Transverse colon (tissue), 4 donors: ENCODE measurements around the gene PPP1R9A. TPM values are rescaled to one million over a fixed set of nuclear protein-coding genes. Genes with fewer than 3 reads are reported as not detected.

ENCODE experiments used
- DNase-seq: peaks from one replicate; pipeline ENCODE4 v3.0.0-alpha.2; 2019
- H3K27ac ChIP-seq, 4 donors: fragments of 200-600 bp; sonication (generic); 2 replicates each; pipeline ENCODE4 v1.5.1; 2016 to 2018; ENCODE audit warnings: inconsistent platforms in 4 of 4
- H3K27me3 ChIP-seq: fragments of 200-600 bp; sonication (generic); 2 replicates; pipeline ENCODE4 v1.5.1; 2017; ENCODE audit warnings: inconsistent platforms
- H3K36me3 ChIP-seq, 4 donors: fragments of 200-600 bp; sonication (generic); 2 replicates each; pipeline ENCODE4 v1.5.1; 2017 to 2019; ENCODE audit warnings: inconsistent platforms in 4 of 4
- H3K4me1 ChIP-seq, 4 donors: fragments of 200-600 bp; sonication (generic); 2 replicates each; pipeline ENCODE4 v1.5.1; 2017 to 2020; ENCODE audit warnings: inconsistent platforms in 4 of 4
- H3K4me3 ChIP-seq, 4 donors: fragments of 200-600 bp; sonication (generic); 1 replicate in 1 of 4; 2 replicates in 3 of 4; pipeline versions ENCODE4 v1.5.1 to v1.6.1; 2017 to 2019; ENCODE audit warnings: inconsistent platforms in 4 of 4
- H3K9me3 ChIP-seq, 2 donors: fragments of 200-600 bp; sonication (generic); 2 replicates each; pipeline ENCODE4 v1.5.1; 2017 to 2019; ENCODE audit warnings: inconsistent platforms in 2 of 2
- CTCF ChIP-seq, 5 experiments: fragments of 200-600 bp in 3 of 5; fragments of 450-650 bp in 2 of 5; sonication (generic) in 3 of 5; IDR thresholded peaks; 1 replicate in 2 of 5; 2 replicates in 3 of 5; pipeline ENCODE4 v1.5.1; 2016 to 2017; ENCODE audit warnings: antibody characterized with exemption in 5 of 5, inconsistent platforms in 3 of 5, mild to moderate bottlenecking in 2 of 5, moderate library complexity in 1 of 5
- EP300 ChIP-seq: sonication (generic); formaldehyde crosslinking; IDR thresholded peaks from one replicate; pipeline ENCODE4 v1.6.1; 2017; ENCODE audit warnings: antibody characterized with exemption, low read depth
- POLR2A ChIP-seq: fragments of 450-650 bp; IDR thresholded peaks from one replicate; pipeline ENCODE4 v1.6.1; 2016; ENCODE audit warnings: antibody characterized with exemption, mild to moderate bottlenecking, moderate library complexity
- POLR2AphosphoS5 ChIP-seq, 3 donors: sonication (generic); formaldehyde crosslinking; IDR thresholded peaks; one replicate each; pipeline ENCODE4 v1.6.1; 2016; ENCODE audit warnings: antibody characterized with exemption in 3 of 3
- WGBS, 2 donors: methylation state at CpG; one replicate each; pipeline ENCODE4 v1.1.5; 2018; ENCODE audit warnings: low coverage in 1 of 2; 5-methylcytosine and 5-hydroxymethylcytosine counted together
- in situ Hi-C, 4 donors: fragments of 200-750 bp; cut with MboI; loops; one replicate each; pipeline versions ENCODE4 v1.15.0 to v1.15.1; 2017; ENCODE audit warnings: low sequenced_read_pairs in 3 of 4, low pct_ligation_motif_present in 1 of 4, low pct_unique_long_range_greater_than_20kb in 1 of 4
- intact Hi-C: fragments of 100-400 bp; cut with DNase I; formaldehyde crosslinking; loops from one replicate; pipeline ENCODE4 v1.15.1; 2023; ENCODE audit warnings: low total_unique reads
- total RNA-seq, 4 donors: library from RNA; depleted of rRNA; stranded (reverse); fragments of >200 nt; gene quantifications; one replicate each; pipeline ENCODE4 v1.1.0, GENCODE V29; 2016

Gene PPP1R9A
- total RNA-seq, 4 donors from 2014 or later: 13.1 to 30.0 (median 23.2) TPM

- peaks cover 0 to 5% of the 10 kb centered on the region in 2 donors for H3K9me3 ChIP-seq
- no peaks in the 10 kb centered on the region for H3K27me3 ChIP-seq
- no peak for DNase-seq
- H3K4me1 ChIP-seq: peaks cover 0 to 4% (median 0%) of the 10 kb centered on the region in 4 donors
- H3K36me3 ChIP-seq: no peaks in the 10 kb centered on the region
- intact Hi-C loops: no loop called here
- no peak for TF ChIP-seq EP300
- no peak for TF ChIP-seq POLR2A
- no peak for TF ChIP-seq POLR2AphosphoS5 (IDR thresholded peaks at IDR 0.05)
- TF ChIP-seq CTCF (IDR thresholded peaks at IDR 0.05): no peak
- in situ Hi-C loops: no loop called here
- no peak overlapping the region for H3K4me3 ChIP-seq
- no peak overlapping the region for H3K27ac ChIP-seq
- 83 to 88% methylated on average over 3 of the region's 3 CpGs for WGBS, 2 donors
Measured at GRCh38 chr7:94955807-94956206, 48.4 kb downstream of the PPP1R9A start.

- no peak for DNase-seq
- no peaks in the 10 kb centered on the region for H3K27me3 ChIP-seq
- no peak overlapping the region for H3K4me3 ChIP-seq
- in situ Hi-C loops: no loop called here
- 92 to 100% methylated on average over 1 of the region's 1 CpG for WGBS, 2 donors
- TF ChIP-seq CTCF (IDR thresholded peaks at IDR 0.05) (no peak), POLR2A (no peak), POLR2AphosphoS5 (IDR thresholded peaks at IDR 0.05) (no peak), EP300 (no peak)
- H3K36me3 ChIP-seq: no peaks in the 10 kb centered on the region
- H3K27ac ChIP-seq: no peak overlapping the region
- intact Hi-C loops: no loop called here
- peaks cover 0 to 6% (median 0%) of the 10 kb centered on the region in 4 donors for H3K4me1 ChIP-seq
- peaks cover 0 to 5% of the 10 kb centered on the region in 2 donors for H3K9me3 ChIP-seq
Measured at GRCh38 chr7:94957061-94957460, 49.7 kb downstream of the PPP1R9A start.

GRCh38 chr7:94962661-94963060, 55.3 kb downstream of the PPP1R9A start:
- TF ChIP-seq POLR2AphosphoS5 (IDR thresholded peaks at IDR 0.05) (no peak), POLR2A (no peak), CTCF (IDR thresholded peaks at IDR 0.05) (no peak), EP300 (no peak)
- no peaks in the 10 kb centered on the region for H3K36me3 ChIP-seq
- intact Hi-C loops (no loop called here), in situ Hi-C loops (no loop called here)
- H3K27ac ChIP-seq: no peak overlapping the region
- peaks cover 0 to 3% (median 0%) of the 10 kb centered on the region in 4 donors for H3K4me1 ChIP-seq
- H3K27me3 ChIP-seq: no peaks in the 10 kb centered on the region
- no peak for DNase-seq
- 58 to 81% methylated on average over 2 of the region's 2 CpGs for WGBS, 2 donors
- H3K9me3 ChIP-seq: peaks cover 0 to 4% of the 10 kb centered on the region in 2 donors
- H3K4me3 ChIP-seq: no peak overlapping the region

- in situ Hi-C loops: no loop called here
- Histone ChIP-seq H3K27me3 (no peaks in the 10 kb centered on the region), H3K36me3 (no peaks in the 10 kb centered on the region), H3K4me3 (no peak overlapping the region), H3K9me3 (peaks cover 0 to 4% of the 10 kb centered on the region in 2 donors), H3K27ac (no peak overlapping the region), H3K4me1 (peaks cover 0 to 15% (median 6%) of the 10 kb centered on the region in 4 donors)
- intact Hi-C loops: no loop called here
- no peak for TF ChIP-seq EP300
- TF ChIP-seq CTCF (IDR thresholded peaks at IDR 0.05): no peak
- no peak for TF ChIP-seq POLR2AphosphoS5 (IDR thresholded peaks at IDR 0.05)
- TF ChIP-seq POLR2A: no peak
- 59% methylated on average over 8 of the region's 8 CpGs; no CpG with 5 or more reads in 1 of the 2 donors for WGBS, 2 donors
- no peak for DNase-seq
Measured at GRCh38 chr7:94969434-94970084, 62.2 kb downstream of the PPP1R9A start.
